HepG2 (cell line): ENCODE data around the gene IFT122. TPM values are rescaled to one million over a fixed set of nuclear protein-coding genes. Genes with fewer than 3 reads are reported as not detected.

Source experiments
- AHR ChIP-seq: IDR thresholded peaks from 2 replicates; pipeline ENCODE4 v1.6.1; 2018; ENCODE audit warnings: missing genetic modification reagents, missing compliant biosample characterization
- DR1 ChIP-seq: sonication (generic); formaldehyde crosslinking; IDR thresholded peaks from 2 replicates; pipeline ENCODE4 v1.8.0; 2021; ENCODE audit warnings: mild to moderate bottlenecking, missing genetic modification reagents, inconsistent platforms
- KDM1A ChIP-seq: IDR thresholded peaks from 2 replicates; pipeline ENCODE4 v1.6.1; 2016; ENCODE audit warnings: missing compliant biosample characterization
- KDM2A ChIP-seq: sonication (generic); formaldehyde crosslinking; IDR thresholded peaks from 2 replicates; pipeline ENCODE4 v1.4.0; 2020; ENCODE audit warnings: low read depth, missing genetic modification reagents, borderline replicate concordance
- RAD51 ChIP-seq: fragments of 450-650 bp; IDR thresholded peaks from 2 replicates; pipeline ENCODE4 v1.6.1; 2016; ENCODE audit warnings: borderline replicate concordance
- RARG ChIP-seq: sonication (generic); formaldehyde crosslinking; IDR thresholded peaks from 2 replicates; pipeline ENCODE4 v1.4.0; 2020; ENCODE audit warnings: low read depth, mild to moderate bottlenecking, missing genetic modification reagents
- RFX1 ChIP-seq: fragments of 450-650 bp; IDR thresholded peaks from 2 replicates; pipeline ENCODE4 v1.6.1; 2017
- RFX3 ChIP-seq: IDR thresholded peaks from 2 replicates; pipeline ENCODE4 v1.6.1; 2016; ENCODE audit warnings: missing biosample characterization, missing genetic modification reagents
- SIN3B ChIP-seq: fragments of 150-350 bp; IDR thresholded peaks from 2 replicates; pipeline ENCODE4 v1.6.1; 2014; ENCODE audit warnings: low read length
- SRSF4 ChIP-seq: fragments of 200-400 bp; formaldehyde crosslinking; IDR thresholded peaks from one replicate; pipeline ENCODE4 v1.6.1; 2018; ENCODE audit warnings: mild to moderate bottlenecking, low read depth, low read length, moderate library complexity; ENCODE audit not compliant: poor library complexity, severe bottlenecking
- TBX2 ChIP-seq: sonication (generic); formaldehyde crosslinking; IDR thresholded peaks from 2 replicates; pipeline ENCODE4 v1.5.0; 2020; ENCODE audit warnings: missing genetic modification reagents, mild to moderate bottlenecking, borderline replicate concordance
- ZFP37 ChIP-seq: sonication (generic); formaldehyde crosslinking; IDR thresholded peaks from 2 replicates; pipeline ENCODE4 v1.4.0; 2020; ENCODE audit warnings: missing genetic modification reagents, borderline replicate concordance
- ZFP90 ChIP-seq: sonication (generic); formaldehyde crosslinking; IDR thresholded peaks from 2 replicates; pipeline ENCODE4 v1.8.0; 2022; ENCODE audit warnings: missing genetic modification reagents, mild to moderate bottlenecking, inconsistent platforms, borderline replicate concordance
- ZMYM3 ChIP-seq: sonication (generic); formaldehyde crosslinking; IDR thresholded peaks from 2 replicates; pipeline ENCODE4 v1.5.1; 2020; ENCODE audit warnings: mild to moderate bottlenecking, missing genetic modification reagents
- ZNF124 ChIP-seq: sonication (generic); formaldehyde crosslinking; IDR thresholded peaks from 2 replicates; pipeline ENCODE4 v1.4.0; 2020; ENCODE audit warnings: missing genetic modification reagents
- ZNF44 ChIP-seq: sonication (generic); formaldehyde crosslinking; IDR thresholded peaks from 2 replicates; pipeline ENCODE4 v1.5.1; 2020; ENCODE audit warnings: mild to moderate bottlenecking, missing genetic modification reagents
- ZNF543 ChIP-seq: sonication (generic); formaldehyde crosslinking; IDR thresholded peaks from 2 replicates; pipeline ENCODE4 v1.4.0; 2020; ENCODE audit warnings: mild to moderate bottlenecking, missing genetic modification reagents
- ZNF556 ChIP-seq: sonication (generic); formaldehyde crosslinking; IDR thresholded peaks from 2 replicates; pipeline ENCODE4 v1.4.0; 2020; ENCODE audit warnings: mild to moderate bottlenecking, missing genetic modification reagents, borderline replicate concordance
- ZNF557 ChIP-seq: sonication (generic); formaldehyde crosslinking; IDR thresholded peaks from 2 replicates; pipeline ENCODE4 v1.4.0; 2020; ENCODE audit warnings: missing genetic modification reagents
- ZNF678 ChIP-seq: sonication (generic); formaldehyde crosslinking; IDR thresholded peaks from 2 replicates; pipeline ENCODE4 v1.4.0; 2020; ENCODE audit warnings: mild to moderate bottlenecking, missing genetic modification reagents
- ZNF772 ChIP-seq: sonication (generic); formaldehyde crosslinking; IDR thresholded peaks from 2 replicates; pipeline ENCODE4 v1.5.0; 2020; ENCODE audit warnings: mild to moderate bottlenecking, missing genetic modification reagents
- ZNF790 ChIP-seq: sonication (generic); formaldehyde crosslinking; IDR thresholded peaks from 2 replicates; pipeline ENCODE4 v1.8.0; 2022; ENCODE audit warnings: missing genetic modification reagents, mild to moderate bottlenecking, borderline replicate concordance
- polyA plus RNA-seq, 8 experiments: library from polyadenylated mRNA; depleted of rRNA in 3 of 8; stranded (reverse) in 7 of 8; unstranded in 1 of 8; fragments of >200 nt; fragmentation: Illumina TruSeq in 4 of 8; extraction: Trizol in 4 of 8; gene quantifications; 2 replicates each; pipeline versions ENCODE4 v1.2.1 to v1.2.3, GENCODE V29; 2011 to 2016; ENCODE audit warnings: low read depth in 4 of 8, missing spikeins in 1 of 8, mixed read lengths in 1 of 8; ENCODE audit not compliant: insufficient read depth in 1 of 8
- total RNA-seq, 5 experiments: library from RNA; depleted of rRNA; stranded (reverse); fragments of >200 nt; fragmentation: Illumina TruSeq; extraction: Trizol; gene quantifications; 2 replicates each; pipeline ENCODE4 v1.2.3, GENCODE V29; 2016; ENCODE audit warnings: low read depth in 1 of 5
- TF ChIP-seq, protein P1 (sequence below): sonication (generic); formaldehyde crosslinking; IDR thresholded peaks from 2 replicates; pipeline ENCODE4 v1.4.0; 2020; ENCODE audit warnings: low read depth, missing genetic modification reagents
- TF ChIP-seq, protein P2 (sequence below): sonication (generic); formaldehyde crosslinking; IDR thresholded peaks from 2 replicates; pipeline ENCODE4 v1.5.1; 2020; ENCODE audit warnings: missing genetic modification reagents, mild to moderate bottlenecking, borderline replicate concordance
- TF ChIP-seq, protein P3 (sequence below): sonication (generic); formaldehyde crosslinking; IDR thresholded peaks from 2 replicates; pipeline ENCODE4 v1.4.0; 2020; ENCODE audit warnings: missing genetic modification reagents

IFT122 gene
- total and polyA plus RNA-seq, 2 of the 13 experiments (the other 11 are each of a cell fraction or from before 2014, with no cell fraction given): 10.1 to 10.3 TPM

DNA sequence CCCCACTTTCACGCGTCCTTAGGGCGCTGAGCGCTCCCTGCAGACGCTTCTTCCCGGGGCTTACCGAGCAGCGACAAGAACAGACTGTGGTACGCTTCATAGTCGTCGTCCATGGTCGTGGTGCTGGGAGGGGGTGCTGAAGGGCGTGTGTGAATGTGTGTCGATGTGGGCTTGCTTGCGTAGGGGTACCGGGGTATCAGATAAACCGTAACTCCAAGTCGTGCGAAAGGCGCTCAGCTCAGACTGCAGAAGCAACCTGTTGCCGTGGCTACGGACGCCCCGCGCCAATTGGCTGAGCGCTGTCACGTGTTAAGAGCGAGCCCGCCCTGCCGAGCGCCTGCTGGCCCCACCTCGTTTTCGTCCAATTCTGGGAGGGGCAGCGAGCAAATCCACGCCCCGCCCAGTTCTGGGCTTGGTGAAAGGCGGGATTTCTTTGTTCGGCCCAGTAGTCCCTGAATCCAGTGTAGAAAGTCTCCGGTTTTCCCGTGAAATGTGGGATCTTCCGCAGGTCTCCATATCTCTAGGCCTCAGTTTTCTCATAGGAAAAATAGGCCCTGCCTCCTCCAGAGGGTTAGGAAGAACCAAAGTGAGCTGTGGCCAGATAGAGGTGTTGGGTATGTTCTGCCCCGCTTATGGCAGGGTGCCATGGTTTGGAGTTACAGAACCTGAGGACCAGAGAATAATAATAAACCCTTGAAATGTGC is 11.5 kb upstream of the IFT122 start, which contains the start of gene EFCAB12 (continued):
- TF ChIP-seq, protein P1, sequence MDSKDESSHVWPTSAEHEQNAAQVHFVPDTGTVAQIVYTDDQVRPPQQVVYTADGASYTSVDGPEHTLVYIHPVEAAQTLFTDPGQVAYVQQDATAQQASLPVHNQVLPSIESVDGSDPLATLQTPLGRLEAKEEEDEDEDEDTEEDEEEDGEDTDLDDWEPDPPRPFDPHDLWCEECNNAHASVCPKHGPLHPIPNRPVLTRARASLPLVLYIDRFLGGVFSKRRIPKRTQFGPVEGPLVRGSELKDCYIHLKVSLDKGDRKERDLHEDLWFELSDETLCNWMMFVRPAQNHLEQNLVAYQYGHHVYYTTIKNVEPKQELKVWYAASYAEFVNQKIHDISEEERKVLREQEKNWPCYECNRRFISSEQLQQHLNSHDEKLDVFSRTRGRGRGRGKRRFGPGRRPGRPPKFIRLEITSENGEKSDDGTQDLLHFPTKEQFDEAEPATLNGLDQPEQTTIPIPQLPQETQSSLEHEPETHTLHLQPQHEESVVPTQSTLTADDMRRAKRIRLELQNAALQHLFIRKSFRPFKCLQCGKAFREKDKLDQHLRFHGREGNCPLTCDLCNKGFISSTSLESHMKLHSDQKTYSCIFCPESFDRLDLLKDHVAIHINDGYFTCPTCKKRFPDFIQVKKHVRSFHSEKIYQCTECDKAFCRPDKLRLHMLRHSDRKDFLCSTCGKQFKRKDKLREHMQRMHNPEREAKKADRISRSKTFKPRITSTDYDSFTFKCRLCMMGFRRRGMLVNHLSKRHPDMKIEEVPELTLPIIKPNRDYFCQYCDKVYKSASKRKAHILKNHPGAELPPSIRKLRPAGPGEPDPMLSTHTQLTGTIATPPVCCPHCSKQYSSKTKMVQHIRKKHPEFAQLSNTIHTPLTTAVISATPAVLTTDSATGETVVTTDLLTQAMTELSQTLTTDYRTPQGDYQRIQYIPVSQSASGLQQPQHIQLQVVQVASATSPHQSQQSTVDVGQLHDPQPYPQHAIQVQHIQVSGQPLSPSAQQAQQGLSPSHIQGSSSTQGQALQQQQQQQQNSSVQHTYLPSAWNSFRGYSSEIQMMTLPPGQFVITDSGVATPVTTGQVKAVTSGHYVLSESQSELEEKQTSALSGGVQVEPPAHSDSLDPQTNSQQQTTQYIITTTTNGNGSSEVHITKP (CRISPR knock-in tag): no peak
- peak; percentile 70; the same call in 1 of the 2 replicates for TF ChIP-seq ZNF556
- TF ChIP-seq RAD51: peak; percentile 83
- peak; percentile 88 for TF ChIP-seq KDM2A
- no peak for TF ChIP-seq AHR (CRISPR knock-in tag)
- peak; percentile 63; the same call in 1 of the 2 replicates for TF ChIP-seq ZNF772 (CRISPR knock-in tag)
- TF ChIP-seq SRSF4: no peak
- TF ChIP-seq KDM1A (CRISPR knock-in tag): no peak
- peak; percentile 59; the same call in 1 of the 2 replicates for TF ChIP-seq ZFP37 (CRISPR knock-in tag)
- TF ChIP-seq ZNF790 (CRISPR knock-in tag): 0 out of 2 replicates have a peak, but pooled peaks have one; percentile 22
- no peak for TF ChIP-seq ZMYM3 (CRISPR knock-in tag)
- TF ChIP-seq RFX3: peak; percentile 97
- no peak for TF ChIP-seq SIN3B
- TF ChIP-seq ZFP90: peak; percentile 44; the same call in 1 of the 2 replicates
- TF ChIP-seq, protein P2, sequence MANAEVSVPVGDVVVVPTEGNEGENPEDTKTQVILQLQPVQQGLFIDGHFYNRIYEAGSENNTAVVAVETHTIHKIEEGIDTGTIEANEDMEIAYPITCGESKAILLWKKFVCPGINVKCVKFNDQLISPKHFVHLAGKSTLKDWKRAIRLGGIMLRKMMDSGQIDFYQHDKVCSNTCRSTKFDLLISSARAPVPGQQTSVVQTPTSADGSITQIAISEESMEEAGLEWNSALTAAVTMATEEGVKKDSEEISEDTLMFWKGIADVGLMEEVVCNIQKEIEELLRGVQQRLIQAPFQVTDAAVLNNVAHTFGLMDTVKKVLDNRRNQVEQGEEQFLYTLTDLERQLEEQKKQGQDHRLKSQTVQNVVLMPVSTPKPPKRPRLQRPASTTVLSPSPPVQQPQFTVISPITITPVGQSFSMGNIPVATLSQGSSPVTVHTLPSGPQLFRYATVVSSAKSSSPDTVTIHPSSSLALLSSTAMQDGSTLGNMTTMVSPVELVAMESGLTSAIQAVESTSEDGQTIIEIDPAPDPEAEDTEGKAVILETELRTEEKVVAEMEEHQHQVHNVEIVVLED (CRISPR knock-in tag): peak; percentile 24; the same call in 1 of the 2 replicates
- peak; percentile 41; the same call in 1 of the 2 replicates for TF ChIP-seq ZNF124 (CRISPR knock-in tag)
- TF ChIP-seq ZNF44 (CRISPR knock-in tag): no peak
- TF ChIP-seq RFX1: peak; percentile 98
- no peak for TF ChIP-seq ZNF678
- TF ChIP-seq, protein P3, sequence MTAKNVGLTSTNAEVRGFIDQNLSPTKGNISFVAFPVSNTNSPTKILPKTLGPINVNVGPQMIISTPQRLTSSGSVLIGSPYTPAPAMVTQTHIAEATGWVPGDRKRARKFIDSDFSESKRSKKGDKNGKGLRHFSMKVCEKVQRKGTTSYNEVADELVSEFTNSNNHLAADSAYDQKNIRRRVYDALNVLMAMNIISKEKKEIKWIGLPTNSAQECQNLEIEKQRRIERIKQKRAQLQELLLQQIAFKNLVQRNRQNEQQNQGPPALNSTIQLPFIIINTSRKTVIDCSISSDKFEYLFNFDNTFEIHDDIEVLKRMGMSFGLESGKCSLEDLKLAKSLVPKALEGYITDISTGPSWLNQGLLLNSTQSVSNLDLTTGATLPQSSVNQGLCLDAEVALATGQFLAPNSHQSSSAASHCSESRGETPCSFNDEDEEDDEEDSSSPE (CRISPR knock-in tag): peak; percentile 75
- TF ChIP-seq ZNF557 (CRISPR knock-in tag): peak; percentile 63; the same call in 1 of the 2 replicates
- TF ChIP-seq TBX2 (CRISPR knock-in tag): peak; percentile 65; the same call in 1 of the 2 replicates
- no peak for TF ChIP-seq DR1 (CRISPR knock-in tag)
- 0 out of 2 replicates have a peak, but pooled peaks have one; percentile 39 for TF ChIP-seq ZNF543
- no peak for TF ChIP-seq RARG (CRISPR knock-in tag)
